CD4-positive, alpha-beta T cell treated with Interferon alpha-2 for 1 hour (primary cell): ENCODE data around the gene AUTS2.

Experiments
- DNase-seq, 2 donors: peaks; one replicate each; pipeline ENCODE4 v3.0.0-alpha.2; 2020 to 2022

AUTS2 gene

DNA sequence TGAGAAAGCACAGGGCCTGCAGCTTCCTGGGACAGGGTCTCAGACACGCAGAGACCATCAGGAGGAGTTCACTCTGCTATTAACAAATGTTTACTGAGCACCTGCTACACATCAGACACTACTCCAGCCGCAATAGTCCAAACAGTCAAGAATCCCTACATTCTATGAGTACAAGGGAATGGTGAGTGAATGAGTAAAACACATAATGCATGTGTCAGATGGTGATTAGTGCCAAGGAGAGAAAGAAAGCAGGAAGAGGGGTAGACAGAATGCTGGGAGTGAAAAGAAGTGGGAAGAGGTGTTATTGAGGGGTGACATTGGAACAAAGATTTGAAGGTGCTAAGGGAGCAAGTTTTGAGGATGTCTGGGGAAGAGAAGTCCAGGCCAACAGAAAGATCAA is 899.5 kb downstream of the AUTS2 start:
- no peak for DNase-seq

GRCh38 chr7:70498232-70498992 is 900.1 kb downstream of the AUTS2 start:
- DNase-seq, result no peak

DNA sequence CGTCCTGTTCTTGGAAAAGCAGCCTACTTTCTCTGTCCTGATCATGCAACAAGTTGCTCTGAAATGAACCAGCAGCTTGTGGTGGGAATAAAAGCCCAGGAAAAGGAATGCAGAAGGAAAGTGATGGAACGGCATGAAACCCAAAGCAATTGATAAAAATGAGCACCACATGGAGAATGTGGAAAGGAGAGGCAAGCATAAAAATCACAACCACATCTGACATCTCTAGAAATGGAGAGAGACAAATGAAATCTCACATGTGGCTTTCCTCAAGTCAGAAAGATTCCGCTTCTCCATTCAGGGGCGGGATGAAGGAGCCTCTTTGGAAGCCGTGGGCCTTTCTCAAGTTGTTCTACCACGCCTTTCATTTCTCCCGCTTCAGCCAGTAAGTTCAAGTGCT is 902.0 kb downstream of the AUTS2 start:
- no peak for DNase-seq

DNA sequence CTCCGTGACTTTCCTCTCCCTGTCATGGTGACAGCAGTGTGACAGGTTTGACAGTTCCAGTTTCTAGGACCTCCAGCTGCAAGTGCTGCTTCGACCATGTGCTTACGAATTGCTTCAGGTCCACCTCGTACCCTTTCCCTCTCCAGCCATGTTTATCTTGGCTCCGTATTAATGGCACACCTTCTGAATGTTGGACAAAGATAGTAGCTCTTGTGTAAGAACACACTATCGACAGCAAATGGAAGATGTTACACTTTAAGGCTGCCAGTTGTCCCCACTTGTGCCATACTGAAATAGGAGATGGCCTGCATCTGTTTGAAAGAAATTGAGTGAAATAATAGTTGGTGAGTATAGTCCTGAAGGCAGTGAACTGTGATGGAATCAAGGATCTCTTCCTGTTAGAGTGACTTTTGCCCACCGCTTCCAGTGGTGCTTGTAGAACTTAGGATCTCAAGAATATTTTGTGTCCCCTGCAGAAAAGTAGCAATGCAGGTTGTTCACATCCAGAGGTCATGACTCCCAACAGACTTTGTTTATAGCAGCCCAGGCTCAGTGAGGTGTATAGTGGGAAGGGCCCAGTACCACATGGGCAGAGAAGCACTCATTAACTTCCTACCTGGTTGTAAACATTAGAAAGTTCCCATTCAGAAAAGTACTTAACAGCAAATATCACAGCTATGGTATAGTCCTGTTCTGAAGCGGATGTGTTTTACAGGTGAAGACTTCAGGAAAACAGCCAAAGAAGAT is 904.0 kb downstream of the AUTS2 start:
- no peak for DNase-seq

GRCh38 chr7:70504254-70504653 is 906.0 kb downstream of the AUTS2 start:
- DNase-seq, result no peak

GRCh38 chr7:70505468-70505867 is 907.2 kb downstream of the AUTS2 start:
- DNase-seq, result no peak

GRCh38 chr7:70505886-70506285 is 907.6 kb downstream of the AUTS2 start:
- no peak for DNase-seq

DNA sequence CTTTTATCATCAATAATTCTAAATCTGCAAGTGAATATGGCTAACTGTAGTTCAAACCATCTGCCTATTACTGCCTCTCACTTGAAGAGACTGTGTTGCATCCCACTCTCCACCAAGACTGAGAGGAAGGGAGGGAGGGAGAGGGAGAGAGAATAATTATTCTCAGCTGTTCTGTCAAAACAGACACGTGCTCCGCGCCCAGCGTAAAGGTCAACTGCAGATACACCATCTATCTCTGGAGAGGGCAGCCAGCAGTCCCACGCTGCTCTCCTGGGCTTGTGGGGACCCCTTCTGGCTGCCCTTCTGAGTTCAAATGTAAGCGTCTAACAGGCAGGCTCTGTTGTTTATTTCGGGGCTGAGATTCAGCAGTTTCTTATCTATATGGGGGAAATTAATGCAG is 908.2 kb downstream of the AUTS2 start:
- no peak for DNase-seq

GRCh38 chr7:70512144-70512543 is 913.9 kb downstream of the AUTS2 start:
- no peak for DNase-seq

GRCh38 chr7:70512761-70513160 is 914.5 kb downstream of the AUTS2 start:
- DNase-seq, result no peak

DNA sequence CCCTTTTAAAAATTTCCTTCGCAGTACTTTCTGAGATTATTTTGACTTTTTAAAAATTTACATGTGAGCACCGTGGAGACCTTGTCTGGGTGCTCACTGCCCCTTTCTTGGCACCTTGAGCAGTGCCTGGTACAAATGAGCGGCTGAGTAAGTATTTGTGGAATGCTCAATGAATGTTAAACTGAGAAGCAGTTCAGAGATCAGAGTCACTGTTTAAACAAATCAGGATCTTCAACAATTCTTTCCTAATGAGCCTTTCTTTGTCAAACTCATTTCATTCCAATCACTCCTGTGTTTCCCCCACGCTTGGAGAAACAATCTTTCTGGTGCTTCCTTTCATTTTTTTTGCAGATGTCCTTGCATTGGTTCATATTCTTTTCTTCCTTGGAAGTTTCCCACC is 922.3 kb downstream of the AUTS2 start:
- DNase-seq, result no peak

GRCh38 chr7:70523249-70523988 is 925.1 kb downstream of the AUTS2 start:
- no peak for DNase-seq

GRCh38 chr7:70523989-70524351 is 925.7 kb downstream of the AUTS2 start:
- no peak for DNase-seq

DNA sequence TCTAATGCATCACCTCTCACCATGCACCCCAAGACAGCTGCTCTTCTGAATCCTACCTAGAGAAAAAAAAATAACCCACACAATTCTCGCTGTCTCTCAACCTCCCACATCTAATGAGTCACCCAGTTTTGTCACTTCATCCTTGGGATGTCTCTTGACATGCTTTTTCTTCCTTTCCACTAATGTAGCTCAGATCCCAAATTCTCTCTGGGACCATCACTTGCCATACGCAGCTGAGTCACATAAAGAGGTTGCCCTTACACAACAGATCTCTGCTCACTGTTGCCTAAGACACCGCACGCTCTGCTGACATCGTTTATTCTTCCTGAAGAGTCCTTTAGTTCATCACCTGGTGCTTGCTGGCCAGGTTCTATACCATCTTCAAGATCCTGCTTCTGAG is 927.7 kb downstream of the AUTS2 start:
- no peak for DNase-seq

- DNase-seq, result no peak
These were observed 929.3 kb downstream of the AUTS2 start for GRCh38 chr7:70527520-70528115.

- no peak for DNase-seq
These were observed 931.2 kb downstream of the AUTS2 start for GRCh38 chr7:70529436-70529835.

DNA sequence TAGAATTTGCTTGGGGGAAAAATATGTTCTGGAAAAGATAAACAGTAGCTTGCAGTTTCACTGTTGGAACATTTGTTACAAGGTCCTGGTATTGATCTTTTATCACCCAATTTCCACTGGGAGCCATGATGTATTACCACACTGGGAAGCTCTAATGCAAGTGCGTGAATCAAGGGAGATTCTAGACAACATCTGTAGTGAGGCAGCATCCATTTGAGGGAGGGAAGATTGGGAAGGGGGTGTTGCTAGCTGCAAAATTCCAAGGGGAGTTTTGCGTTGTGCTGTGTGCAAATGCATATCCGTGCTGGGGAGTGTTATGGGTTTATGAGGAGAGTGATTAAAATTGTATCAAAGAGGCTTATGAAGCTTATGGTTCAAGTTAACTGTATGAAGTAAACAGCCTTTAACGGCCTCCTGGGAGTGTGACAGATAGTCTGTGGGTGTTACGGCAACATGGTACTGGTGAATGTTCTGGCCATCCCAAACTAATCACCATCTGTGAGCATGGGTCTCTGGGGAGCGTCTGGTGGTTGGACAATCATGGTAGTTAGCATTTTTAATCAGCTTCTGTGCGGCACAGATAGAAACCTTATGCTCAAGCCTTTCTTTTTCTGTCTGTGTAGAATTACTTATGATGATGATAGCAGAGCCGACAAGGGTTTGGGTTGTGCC is 931.8 kb downstream of the AUTS2 start:
- DNase-seq, result no peak

DNA sequence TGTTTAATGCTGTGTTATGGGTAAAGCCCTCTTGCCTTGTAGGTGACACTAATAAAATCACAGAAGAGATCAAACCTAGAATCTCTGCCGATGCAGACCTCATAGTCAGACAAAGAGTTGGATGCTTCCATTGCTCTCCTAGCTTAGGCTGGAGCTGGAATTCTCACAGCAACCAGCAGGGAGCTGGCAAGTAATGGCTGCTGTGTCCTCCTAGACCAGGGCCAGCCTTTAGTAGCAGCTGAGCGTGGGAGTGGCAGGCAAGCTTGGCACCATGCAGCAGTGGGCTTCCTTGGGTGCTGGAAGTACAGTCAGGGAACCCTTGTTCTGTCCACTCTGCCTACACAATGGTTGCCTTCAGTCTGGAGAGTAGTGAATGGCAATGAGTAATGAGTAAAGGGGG is 935.3 kb downstream of the AUTS2 start:
- DNase-seq, result no peak

DNA sequence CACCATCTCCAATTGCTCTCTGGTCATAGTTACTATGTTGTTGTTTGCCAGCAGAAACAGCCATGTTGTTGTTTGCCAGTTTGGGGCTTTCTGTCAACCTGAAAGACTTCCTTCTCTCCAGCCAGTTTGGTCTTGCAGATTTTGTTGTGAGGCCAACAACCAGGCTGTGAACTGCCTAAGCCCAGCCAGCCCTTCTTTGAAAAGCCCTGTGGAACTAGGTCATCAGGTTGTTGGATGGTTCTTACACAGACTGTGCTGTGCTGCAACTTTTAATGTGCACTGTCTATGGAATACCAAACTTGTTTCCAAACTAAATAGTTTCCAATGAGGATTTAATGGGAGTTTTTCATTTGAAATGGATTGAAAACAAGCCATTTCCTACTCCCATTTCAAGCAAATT is 940.9 kb downstream of the AUTS2 start:
- no peak for DNase-seq

DNA sequence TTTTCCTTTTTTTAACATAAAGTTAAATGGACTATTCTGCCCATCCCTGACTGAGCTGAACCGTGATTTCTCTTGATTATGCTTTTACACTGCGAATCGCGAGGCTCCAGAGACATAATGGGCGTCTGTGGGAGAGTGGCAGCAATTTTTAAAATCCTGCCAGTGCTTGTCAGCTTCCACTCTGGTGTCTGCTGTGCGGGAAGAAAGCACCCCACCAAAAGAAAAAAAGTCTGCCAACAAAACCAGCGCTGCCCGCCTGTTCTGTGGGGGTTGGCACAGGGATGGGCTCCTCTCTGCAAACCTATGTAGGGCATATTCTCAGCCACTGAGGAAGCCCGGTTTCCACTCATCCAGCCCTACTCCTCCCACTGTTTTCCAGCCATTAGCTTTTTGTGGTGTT is 941.3 kb downstream of the AUTS2 start:
- DNase-seq, result no peak

- no peak for DNase-seq
These were observed 942.4 kb downstream of the AUTS2 start for GRCh38 chr7:70540641-70541040.

GRCh38 chr7:70542750-70543376 is 944.6 kb downstream of the AUTS2 start:
- DNase-seq, result no peak
